ENCODE data around the gene FRMD4B. TPM values are rescaled to one million over a fixed set of nuclear protein-coding genes. Genes with fewer than 3 reads are reported as not detected.

The FRMD4B gene
- total RNA-seq, 1 donor from 2014 or later = 17.3 TPM

DNA sequence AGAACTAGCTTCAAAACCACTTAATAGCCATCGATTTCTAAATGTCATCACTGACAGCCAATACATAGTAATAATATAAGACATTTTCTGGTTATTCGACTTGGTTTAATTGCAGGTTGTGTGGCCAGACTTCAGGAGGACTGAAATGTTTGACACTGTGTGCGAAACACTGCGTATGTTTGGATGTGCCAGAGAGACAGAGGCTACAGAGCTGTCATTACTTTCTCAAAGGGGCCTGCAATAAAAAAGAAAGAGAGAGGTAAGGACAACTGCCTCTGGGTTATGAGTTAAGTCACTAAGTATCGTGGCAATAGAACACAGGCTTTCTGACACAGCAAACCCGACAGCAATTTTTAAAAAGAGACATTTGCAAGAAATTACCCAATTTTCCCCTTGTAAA lies 264.4 kb downstream of the FRMD4B start:
- no peaks in the 10 kb centered on the region for H3K4me1 ChIP-seq

GRCh38 chr3:69120879-69121464 lies 264.9 kb downstream of the FRMD4B start:
- no peak overlapping the region for H3K9ac ChIP-seq
- no peak overlapping the region for H3K4me3 ChIP-seq
- no peaks in the 10 kb centered on the region for H3K4me1 ChIP-seq
- Mint-ChIP-seq H3K36me3 (no peaks in the 10 kb centered on the region), H3K4me1 (peaks cover 7% of the 10 kb centered on the region), H3K9me3 (no peaks in the 10 kb centered on the region), H3K27ac (no peak overlapping the region), H3K4me3 (no peak overlapping the region), H3K27me3 (ENCODE audit: insufficient read depth, low read depth) (no peaks in the 10 kb centered on the region)
- H3F3A ChIP-seq (ENCODE audit: low read depth) = no peaks in the 10 kb centered on the region
- no peaks in the 10 kb centered on the region for H3K79me2 ChIP-seq (ENCODE audit: low read depth)
- H2AFZ ChIP-seq (replicated peaks) = peak overlapping the region; percentile 56
- TF ChIP-seq CTCF (IDR thresholded peaks at IDR 0.05) (peak; percentile 97), EZH2 (IDR thresholded peaks at IDR 0.05) (no peak)
- no peak overlapping the region for H3K27ac ChIP-seq
- H3K9me3 ChIP-seq (ENCODE audit: low read depth) = no peaks in the 10 kb centered on the region
- H3K27me3 ChIP-seq = no peaks in the 10 kb centered on the region
- no peak overlapping the region for H3K4me2 ChIP-seq
- H4K20me1 ChIP-seq (ENCODE audit: low read depth) = no peaks in the 10 kb centered on the region
- H3K36me3 ChIP-seq = no peaks in the 10 kb centered on the region
- DNase-seq (ENCODE audit: low spot score) = peak; percentile 74

More for the DNA sequence above, 264.4 kb downstream of the FRMD4B start:
- Mint-ChIP-seq H3K9me3 (no peaks in the 10 kb centered on the region), H3K27me3 (ENCODE audit: insufficient read depth, low read depth) (no peaks in the 10 kb centered on the region), H3K4me3 (no peak overlapping the region), H3K27ac (no peak overlapping the region), H3K36me3 (no peaks in the 10 kb centered on the region), H3K4me1 (peaks cover 7% of the 10 kb centered on the region)
- no peaks in the 10 kb centered on the region for H3K9me3 ChIP-seq (ENCODE audit: low read depth)
- no peak for DNase-seq (ENCODE audit: low spot score)
- H2AFZ ChIP-seq (replicated peaks) = peak overlapping the region; percentile 11
- no peak overlapping the region for H3K4me2 ChIP-seq
- H3K79me2 ChIP-seq (ENCODE audit: low read depth) = no peaks in the 10 kb centered on the region
- no peaks in the 10 kb centered on the region for H3F3A ChIP-seq (ENCODE audit: low read depth)
- no peaks in the 10 kb centered on the region for H4K20me1 ChIP-seq (ENCODE audit: low read depth)
- no peak overlapping the region for H3K4me3 ChIP-seq
- no peaks in the 10 kb centered on the region for H3K27me3 ChIP-seq
- TF ChIP-seq CTCF (IDR thresholded peaks at IDR 0.05) (no peak), EZH2 (IDR thresholded peaks at IDR 0.05) (no peak), EZH2phosphoT487 (IDR thresholded peaks at IDR 0.05) (no peak)
- H3K9ac ChIP-seq = no peak overlapping the region
- H3K36me3 ChIP-seq = no peaks in the 10 kb centered on the region
- H3K27ac ChIP-seq = no peak overlapping the region

All from neural progenitor cell (in vitro differentiated cells).